Measurements from ENCODE around the gene CCDC198. TPM values are rescaled to one million over a fixed set of nuclear protein-coding genes. Genes with fewer than 3 reads are reported as not detected.

Gene CCDC198, protein sequence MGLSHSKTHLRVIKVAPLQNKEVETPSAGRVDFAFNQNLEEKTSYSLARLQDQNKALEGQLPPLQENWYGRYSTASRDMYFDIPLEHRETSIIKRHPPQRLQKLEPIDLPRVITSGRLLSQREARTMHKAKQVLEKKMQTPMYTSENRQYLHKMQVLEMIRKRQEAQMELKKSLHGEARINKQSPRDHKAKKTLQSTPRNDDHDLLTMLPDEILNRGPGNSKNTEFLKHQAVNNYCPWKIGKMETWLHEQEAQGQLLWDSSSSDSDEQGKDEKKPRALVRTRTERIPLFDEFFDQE
- not detected for total RNA-seq

DNA sequence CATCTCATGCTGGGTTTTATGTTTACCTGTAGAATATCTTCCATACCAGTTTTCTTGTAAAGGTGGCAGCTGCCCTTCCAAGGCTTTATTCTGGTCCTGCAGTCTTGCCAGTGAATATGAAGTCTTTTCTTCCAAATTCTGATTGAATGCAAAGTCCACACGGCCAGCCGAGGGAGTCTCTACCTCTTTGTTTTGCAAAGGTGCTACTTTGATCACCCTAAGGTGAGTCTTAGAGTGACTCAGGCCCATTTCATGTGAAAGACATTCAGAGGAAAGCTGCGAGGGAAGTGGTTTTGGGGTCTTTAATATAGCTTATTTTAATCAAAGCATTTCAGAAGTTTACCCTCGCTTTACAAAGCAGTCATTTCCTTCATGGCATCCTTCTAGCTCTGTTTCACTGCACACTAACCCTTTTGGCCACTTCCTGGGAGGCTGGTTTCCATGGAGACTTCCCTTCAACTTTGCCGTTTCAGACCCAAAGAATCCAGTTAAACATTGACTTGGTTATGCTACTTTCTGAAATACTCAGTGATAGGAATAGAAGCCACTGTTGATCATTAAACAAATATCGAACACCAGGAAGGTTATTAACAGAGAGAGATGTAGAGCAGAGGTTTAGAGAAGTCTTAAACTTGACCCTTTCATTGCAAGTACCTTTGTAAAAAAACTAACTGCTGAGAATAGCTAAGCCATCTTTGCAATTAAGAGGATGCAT, at the start of gene CCDC198:
Gene CCDC198, minus strand, starts transcription at position 391 of the 715 bp plus-strand sequence. Its CDS starts 142 bp downstream, at position 249.
- H3K27me3 ChIP-seq (ENCODE audit: insufficient read depth, low read length), result no peaks in the 10 kb centered on the region
- H3K4me3 ChIP-seq (ENCODE audit: low read length), result no peak within 1 kb of the TSS
- no peaks in the 10 kb centered on the region for H3K9me3 ChIP-seq (ENCODE audit: low read depth, low read length)
- H3K4me1 ChIP-seq (ENCODE audit: insufficient read depth, low read length), result no peaks in the 10 kb centered on the region

DNA sequence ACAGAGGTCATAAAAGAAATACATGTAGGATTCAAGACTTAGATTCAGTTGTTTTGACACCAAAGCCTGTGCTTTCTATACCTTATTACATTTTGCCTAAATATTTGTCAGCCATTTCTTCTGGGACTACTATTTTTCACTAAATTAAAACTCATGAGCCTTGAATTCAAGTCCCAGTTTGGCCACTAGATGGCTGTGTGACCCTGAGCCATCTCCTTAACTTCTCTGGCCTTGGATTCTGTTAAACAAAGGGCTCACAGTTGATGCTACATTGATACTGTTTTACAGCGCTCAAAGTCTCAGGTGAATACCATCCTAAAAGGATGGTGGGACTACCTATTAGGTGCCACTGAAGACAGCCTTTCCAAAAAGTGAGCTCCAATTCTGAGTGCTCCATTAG, 39.6 kb upstream of the CCDC198 start:
- no peaks in the 10 kb centered on the region for H3K4me1 ChIP-seq (ENCODE audit: insufficient read depth, low read length)
- no peaks in the 10 kb centered on the region for H3K9me3 ChIP-seq (ENCODE audit: low read depth, low read length)
- H3K4me3 ChIP-seq (ENCODE audit: low read length), result no peak overlapping the region
- H3K27me3 ChIP-seq (ENCODE audit: insufficient read depth, low read length), result no peaks in the 10 kb centered on the region

DNA sequence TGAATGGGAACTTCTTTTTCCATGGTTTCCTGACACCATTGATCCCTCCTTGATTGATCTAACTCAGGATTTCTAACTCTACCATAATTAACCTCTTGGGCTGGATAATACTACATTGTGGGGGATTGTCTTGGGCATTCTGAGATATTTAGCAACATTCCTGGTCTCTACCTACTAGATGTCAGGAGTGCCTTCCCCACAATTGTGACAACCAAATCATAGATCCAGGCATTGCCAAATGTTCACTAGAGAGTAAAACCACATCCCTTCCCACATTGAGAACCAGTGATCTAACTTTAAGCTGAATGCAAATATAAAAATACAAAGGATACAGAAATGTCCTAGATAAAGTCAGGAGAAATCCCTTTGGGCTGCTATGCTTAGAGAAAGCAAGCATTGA, 36.9 kb upstream of the CCDC198 start:
- H3K27me3 ChIP-seq (ENCODE audit: insufficient read depth, low read length), result no peaks in the 10 kb centered on the region
- H3K9me3 ChIP-seq (ENCODE audit: low read depth, low read length), result peaks cover 3% of the 10 kb centered on the region
- H3K4me1 ChIP-seq (ENCODE audit: insufficient read depth, low read length), result no peaks in the 10 kb centered on the region
- no peak overlapping the region for H3K4me3 ChIP-seq (ENCODE audit: low read length)

DNA sequence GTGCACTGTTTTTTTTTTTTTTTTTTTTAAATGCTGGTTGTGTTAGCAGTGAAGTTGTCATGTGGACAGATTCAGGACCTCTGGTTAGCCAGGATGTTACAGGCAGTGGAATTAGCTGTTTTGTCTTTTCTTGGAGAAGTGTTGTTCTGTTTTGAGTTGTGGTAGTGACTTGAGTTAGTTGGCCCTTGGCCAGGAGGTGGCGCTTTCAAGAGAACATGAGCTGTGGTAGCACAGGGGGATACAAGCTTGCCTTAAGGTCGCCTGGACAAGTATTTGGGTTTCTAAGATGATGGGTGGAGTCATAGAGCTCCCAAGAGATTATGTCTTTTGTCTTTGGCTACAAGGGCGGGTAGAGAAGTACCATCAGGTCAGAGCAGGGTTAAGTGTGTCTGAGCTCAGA, 33.3 kb upstream of the CCDC198 start:
- Histone ChIP-seq H3K4me1 (ENCODE audit: insufficient read depth, low read length) (no peaks in the 10 kb centered on the region), H3K27me3 (ENCODE audit: insufficient read depth, low read length) (no peaks in the 10 kb centered on the region), H3K4me3 (ENCODE audit: low read length) (no peak overlapping the region), H3K9me3 (ENCODE audit: low read depth, low read length) (peaks cover 16% of the 10 kb centered on the region)

DNA sequence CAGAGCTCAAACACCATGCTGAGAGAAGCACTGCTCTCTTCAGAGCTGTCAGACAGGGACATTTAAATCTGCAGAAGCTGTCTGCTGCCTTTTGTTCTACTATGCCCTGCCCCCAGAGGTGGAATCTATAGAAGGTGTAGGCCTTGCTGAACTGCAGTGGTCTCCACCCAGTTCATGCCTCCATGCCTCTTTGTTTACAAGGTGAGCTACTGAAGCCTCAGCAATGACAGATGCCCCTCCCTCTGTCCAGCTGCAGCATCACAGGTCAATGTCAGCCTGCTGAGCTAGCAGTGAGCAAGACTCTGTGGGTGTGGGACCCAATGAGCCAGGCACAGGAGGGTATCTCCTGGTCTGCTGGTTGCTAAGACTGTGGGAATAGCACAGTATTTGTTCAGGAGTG, 25.4 kb upstream of the CCDC198 start:
- peaks cover 8% of the 10 kb centered on the region for H3K9me3 ChIP-seq (ENCODE audit: low read depth, low read length)
- no peak overlapping the region for H3K4me3 ChIP-seq (ENCODE audit: low read length)
- H3K27me3 ChIP-seq (ENCODE audit: insufficient read depth, low read length), result no peaks in the 10 kb centered on the region
- no peaks in the 10 kb centered on the region for H3K4me1 ChIP-seq (ENCODE audit: insufficient read depth, low read length)

DNA sequence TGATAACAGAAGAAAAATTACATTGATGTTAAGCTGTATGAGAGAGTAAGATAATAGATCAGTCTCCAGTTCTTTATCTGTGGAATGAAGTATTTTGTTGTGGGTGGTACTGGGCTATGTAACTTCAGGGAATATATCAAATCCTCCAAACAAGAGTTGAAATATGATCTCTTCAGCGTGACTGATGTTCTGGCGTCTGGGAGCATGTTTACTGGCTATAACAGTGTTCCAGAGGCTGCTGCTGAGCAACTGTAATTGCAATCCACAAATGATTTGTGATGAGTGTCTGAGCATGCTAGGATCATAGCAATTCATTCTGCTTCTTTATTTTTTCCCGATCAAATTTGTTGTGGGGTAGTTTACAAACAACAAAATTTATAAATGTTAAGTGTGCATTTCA, 18.6 kb upstream of the CCDC198 start:
- Histone ChIP-seq H3K4me3 (ENCODE audit: low read length) (no peak overlapping the region), H3K4me1 (ENCODE audit: insufficient read depth, low read length) (no peaks in the 10 kb centered on the region), H3K27me3 (ENCODE audit: insufficient read depth, low read length) (no peaks in the 10 kb centered on the region), H3K9me3 (ENCODE audit: low read depth, low read length) (no peaks in the 10 kb centered on the region)

DNA sequence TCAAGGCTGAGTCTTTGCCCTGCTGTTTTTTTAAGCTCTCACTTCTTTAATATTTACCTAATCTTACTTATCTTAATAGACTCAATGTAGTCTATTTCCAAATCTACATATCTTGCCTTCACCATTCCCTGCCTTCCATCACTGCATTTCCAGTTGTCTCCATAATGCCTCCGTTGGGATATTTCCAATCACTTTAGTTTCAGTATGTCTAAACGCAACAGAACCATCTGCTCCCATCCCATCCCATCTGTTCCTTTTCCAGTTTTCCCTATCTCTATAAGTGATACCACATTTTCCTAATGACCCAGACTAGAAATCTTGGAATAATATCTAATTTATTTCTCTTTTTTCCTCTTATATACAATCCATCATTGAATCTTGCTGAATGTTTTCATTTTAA, 15.1 kb upstream of the CCDC198 start:
- Histone ChIP-seq H3K4me3 (ENCODE audit: low read length) (no peak overlapping the region), H3K9me3 (ENCODE audit: low read depth, low read length) (no peaks in the 10 kb centered on the region), H3K27me3 (ENCODE audit: insufficient read depth, low read length) (no peaks in the 10 kb centered on the region), H3K4me1 (ENCODE audit: insufficient read depth, low read length) (no peaks in the 10 kb centered on the region)

DNA sequence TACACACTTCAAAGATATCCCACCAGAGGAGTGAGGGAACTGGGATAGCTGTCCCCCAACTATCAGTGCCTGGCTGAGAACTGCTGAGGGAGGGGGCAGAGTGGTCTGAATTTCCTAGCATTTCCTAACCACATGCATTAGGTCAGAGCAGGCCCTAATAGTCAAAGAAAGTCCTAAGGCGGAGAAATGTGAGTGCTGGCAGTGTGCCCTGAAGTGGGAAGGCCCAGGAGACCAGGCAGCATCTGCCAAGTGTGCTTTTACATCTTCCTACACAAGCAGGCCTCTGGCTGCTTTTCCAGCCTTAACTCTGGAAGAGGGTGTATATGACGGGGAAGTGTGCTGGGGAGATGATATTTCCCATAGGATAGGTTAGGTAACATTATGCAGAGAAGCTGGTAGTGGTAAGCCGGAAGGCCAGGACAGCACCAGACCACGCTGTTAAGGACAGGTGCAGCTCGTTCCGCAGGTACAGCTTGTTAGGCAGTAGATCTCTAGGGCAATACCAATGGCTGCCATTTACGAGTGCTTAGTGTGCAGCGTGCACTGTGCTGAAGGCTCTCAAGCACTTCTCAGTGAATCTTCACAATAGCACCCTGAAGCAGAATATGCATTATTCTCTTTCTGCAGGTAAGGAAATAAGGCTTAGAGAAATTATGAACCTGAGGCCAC, 9.1 kb upstream of the CCDC198 start:
- Histone ChIP-seq H3K4me3 (ENCODE audit: low read length) (no peak overlapping the region), H3K27me3 (ENCODE audit: insufficient read depth, low read length) (no peaks in the 10 kb centered on the region), H3K9me3 (ENCODE audit: low read depth, low read length) (no peaks in the 10 kb centered on the region), H3K4me1 (ENCODE audit: insufficient read depth, low read length) (no peaks in the 10 kb centered on the region)

DNA sequence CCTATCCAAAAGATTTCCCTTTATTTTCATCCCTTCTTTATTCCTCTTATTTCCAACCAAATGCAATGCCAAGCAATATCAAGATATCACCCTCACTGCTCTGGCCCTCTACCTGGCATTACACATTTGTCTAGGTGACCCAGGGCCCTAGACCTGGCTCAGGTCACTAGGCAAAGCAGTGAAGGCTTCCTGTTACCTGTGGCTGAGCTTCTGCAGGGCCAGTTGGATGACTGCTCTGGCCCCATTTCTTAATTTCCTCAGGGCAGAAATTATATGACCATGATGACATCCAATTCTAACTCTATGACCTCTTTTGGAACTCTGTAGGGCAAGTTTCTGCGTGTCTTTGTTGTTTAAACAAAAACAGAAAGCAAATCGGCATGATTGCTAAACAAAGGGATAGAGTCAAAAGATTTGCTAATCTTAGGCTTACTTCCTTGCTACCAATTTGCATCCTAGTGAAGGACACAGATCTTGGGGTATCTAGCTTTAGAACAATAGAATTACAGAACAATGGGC, 7.4 kb upstream of the CCDC198 start:
- H3K9me3 ChIP-seq (ENCODE audit: low read depth, low read length), result no peaks in the 10 kb centered on the region
- no peak overlapping the region for H3K4me3 ChIP-seq (ENCODE audit: low read length)
- H3K4me1 ChIP-seq (ENCODE audit: insufficient read depth, low read length), result no peaks in the 10 kb centered on the region
- H3K27me3 ChIP-seq (ENCODE audit: insufficient read depth, low read length), result no peaks in the 10 kb centered on the region

DNA sequence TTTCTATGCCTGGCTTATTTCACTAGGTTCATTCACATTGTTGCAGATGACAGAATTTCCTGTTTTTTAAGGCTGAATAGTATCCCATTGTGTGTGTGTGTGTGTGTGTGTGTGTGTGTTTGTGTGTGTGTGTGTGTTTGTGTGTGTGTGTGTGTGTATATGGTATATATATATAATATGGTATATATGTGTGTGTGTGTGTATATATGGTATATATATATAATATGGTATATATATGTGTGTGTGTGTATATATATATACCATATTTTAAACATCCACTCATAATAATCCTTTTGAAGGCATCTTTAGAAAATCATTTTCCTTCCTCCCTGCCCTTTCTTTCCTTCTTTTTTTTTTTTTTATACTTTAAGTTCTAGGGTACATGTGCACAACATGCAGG, 5.0 kb upstream of the CCDC198 start:
- H3K9me3 ChIP-seq (ENCODE audit: low read depth, low read length), result no peaks in the 10 kb centered on the region
- no peak overlapping the region for H3K4me3 ChIP-seq (ENCODE audit: low read length)
- H3K4me1 ChIP-seq (ENCODE audit: insufficient read depth, low read length), result no peaks in the 10 kb centered on the region
- H3K27me3 ChIP-seq (ENCODE audit: insufficient read depth, low read length), result no peaks in the 10 kb centered on the region

DNA sequence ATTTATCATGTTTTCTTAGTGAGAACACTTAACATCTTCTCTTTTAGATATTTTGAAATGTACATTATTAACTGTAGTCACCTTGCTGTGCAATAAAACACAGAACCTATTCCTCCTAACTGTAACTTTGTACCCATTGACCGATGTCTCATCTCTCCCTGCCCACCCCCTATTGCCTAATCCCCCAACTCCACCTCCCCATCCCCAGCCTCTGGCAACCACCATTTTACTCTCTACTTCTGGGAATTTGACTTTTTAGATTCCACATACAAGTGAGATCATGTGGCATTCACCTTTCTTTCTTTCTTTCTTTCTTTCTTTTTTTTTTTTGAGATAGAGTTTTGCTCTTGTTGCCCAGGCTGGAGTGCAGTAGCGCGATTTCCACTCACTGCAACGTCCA, 4.4 kb upstream of the CCDC198 start:
- Histone ChIP-seq H3K9me3 (ENCODE audit: low read depth, low read length) (no peaks in the 10 kb centered on the region), H3K4me3 (ENCODE audit: low read length) (no peak overlapping the region), H3K4me1 (ENCODE audit: insufficient read depth, low read length) (no peaks in the 10 kb centered on the region), H3K27me3 (ENCODE audit: insufficient read depth, low read length) (no peaks in the 10 kb centered on the region)

DNA sequence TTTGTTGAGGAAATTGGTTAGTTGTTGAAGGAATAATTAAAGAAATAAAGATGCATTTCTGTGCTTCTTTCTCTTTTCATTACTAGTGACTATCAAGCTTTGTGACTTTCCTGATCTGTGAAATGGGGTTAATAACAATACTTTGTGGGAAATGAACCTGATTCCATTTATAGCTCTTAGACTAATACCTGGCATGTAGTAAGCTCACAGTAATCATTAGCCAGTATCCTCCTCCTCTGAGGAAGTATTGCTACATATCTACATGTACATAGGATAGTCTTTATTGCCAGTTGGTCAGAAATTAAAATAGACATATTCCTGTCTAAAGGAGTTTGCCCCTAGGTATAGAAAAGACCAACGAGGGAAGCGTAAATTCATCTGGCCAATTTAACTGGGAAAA, 1.8 kb upstream of the CCDC198 start:
- Histone ChIP-seq H3K27me3 (ENCODE audit: insufficient read depth, low read length) (no peaks in the 10 kb centered on the region), H3K4me3 (ENCODE audit: low read length) (no peak overlapping the region), H3K9me3 (ENCODE audit: low read depth, low read length) (no peaks in the 10 kb centered on the region), H3K4me1 (ENCODE audit: insufficient read depth, low read length) (no peaks in the 10 kb centered on the region)

DNA sequence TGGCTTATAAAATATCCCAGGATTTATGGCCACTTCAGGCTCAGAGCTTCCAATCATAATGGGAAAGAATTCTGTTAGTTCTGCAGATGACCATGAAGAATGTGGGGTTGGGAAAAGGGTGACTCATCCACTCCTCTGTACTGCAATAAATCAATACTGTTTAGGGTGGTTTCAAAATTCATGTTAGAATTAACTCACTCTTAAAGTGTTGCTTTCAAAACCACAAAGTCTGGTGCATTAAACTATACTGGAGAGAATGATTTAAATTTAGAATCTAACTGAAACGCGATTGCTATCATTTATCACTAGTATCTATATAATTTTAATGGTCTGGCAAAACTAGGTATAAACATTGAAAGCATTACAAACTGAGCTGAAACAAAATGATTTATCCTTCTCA, 798 bp downstream of the CCDC198 start:
- no peak overlapping the region for H3K4me3 ChIP-seq (ENCODE audit: low read length)
- H3K27me3 ChIP-seq (ENCODE audit: insufficient read depth, low read length), result no peaks in the 10 kb centered on the region
- no peaks in the 10 kb centered on the region for H3K9me3 ChIP-seq (ENCODE audit: low read depth, low read length)
- no peaks in the 10 kb centered on the region for H3K4me1 ChIP-seq (ENCODE audit: insufficient read depth, low read length)

DNA sequence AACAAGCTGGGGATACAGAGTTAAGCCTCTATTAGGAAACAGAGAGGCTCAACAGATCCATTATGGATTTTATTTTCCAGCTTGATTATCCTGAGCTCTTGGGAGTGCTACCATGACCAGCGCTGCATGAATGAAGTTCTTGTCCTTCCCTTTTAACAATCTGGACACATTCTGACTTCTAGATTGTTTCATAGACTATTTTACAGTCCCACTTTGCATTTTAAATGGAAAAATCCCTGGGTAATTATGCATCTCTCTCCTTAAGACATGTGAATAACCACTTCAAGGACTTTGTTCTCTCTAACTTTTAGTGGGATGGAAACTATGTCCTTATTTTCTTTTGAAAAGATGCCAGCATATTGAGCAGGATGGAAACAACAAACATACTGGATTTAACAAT, 2.0 kb downstream of the CCDC198 start:
- Histone ChIP-seq H3K4me3 (ENCODE audit: low read length) (no peak overlapping the region), H3K4me1 (ENCODE audit: insufficient read depth, low read length) (no peaks in the 10 kb centered on the region), H3K9me3 (ENCODE audit: low read depth, low read length) (no peaks in the 10 kb centered on the region), H3K27me3 (ENCODE audit: insufficient read depth, low read length) (no peaks in the 10 kb centered on the region)

DNA sequence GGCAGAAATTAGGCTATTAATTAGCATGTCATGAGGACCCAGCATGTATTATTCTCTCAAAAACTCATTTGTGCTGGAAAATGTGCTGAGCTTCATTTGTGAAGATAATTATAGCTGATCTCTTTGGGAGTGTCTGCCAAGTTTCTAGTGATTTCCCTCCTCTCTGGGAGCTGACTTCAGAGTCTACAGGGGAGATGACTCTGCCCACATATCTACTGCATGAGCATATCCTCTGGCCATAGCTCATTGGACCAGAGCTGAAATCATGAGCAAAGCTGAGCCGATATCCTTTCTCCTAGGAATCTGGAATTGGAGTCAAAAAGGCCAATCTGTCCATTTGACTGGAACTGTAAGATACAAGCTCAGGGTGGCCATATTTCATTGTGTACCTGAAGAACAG, 5.9 kb downstream of the CCDC198 start:
- Histone ChIP-seq H3K4me1 (ENCODE audit: insufficient read depth, low read length) (peaks cover 3% of the 10 kb centered on the region), H3K4me3 (ENCODE audit: low read length) (no peak overlapping the region), H3K9me3 (ENCODE audit: low read depth, low read length) (no peaks in the 10 kb centered on the region), H3K27me3 (ENCODE audit: insufficient read depth, low read length) (no peaks in the 10 kb centered on the region)

Measured in mononuclear cell (primary cell).